ENCODE data around the gene TTC39C. TPM values are rescaled to one million over a fixed set of nuclear protein-coding genes. Genes with fewer than 3 reads are reported as not detected.

Gene TTC39C
- total RNA-seq, 1 experiment from 2014 or later = 24.7 TPM

DNA sequence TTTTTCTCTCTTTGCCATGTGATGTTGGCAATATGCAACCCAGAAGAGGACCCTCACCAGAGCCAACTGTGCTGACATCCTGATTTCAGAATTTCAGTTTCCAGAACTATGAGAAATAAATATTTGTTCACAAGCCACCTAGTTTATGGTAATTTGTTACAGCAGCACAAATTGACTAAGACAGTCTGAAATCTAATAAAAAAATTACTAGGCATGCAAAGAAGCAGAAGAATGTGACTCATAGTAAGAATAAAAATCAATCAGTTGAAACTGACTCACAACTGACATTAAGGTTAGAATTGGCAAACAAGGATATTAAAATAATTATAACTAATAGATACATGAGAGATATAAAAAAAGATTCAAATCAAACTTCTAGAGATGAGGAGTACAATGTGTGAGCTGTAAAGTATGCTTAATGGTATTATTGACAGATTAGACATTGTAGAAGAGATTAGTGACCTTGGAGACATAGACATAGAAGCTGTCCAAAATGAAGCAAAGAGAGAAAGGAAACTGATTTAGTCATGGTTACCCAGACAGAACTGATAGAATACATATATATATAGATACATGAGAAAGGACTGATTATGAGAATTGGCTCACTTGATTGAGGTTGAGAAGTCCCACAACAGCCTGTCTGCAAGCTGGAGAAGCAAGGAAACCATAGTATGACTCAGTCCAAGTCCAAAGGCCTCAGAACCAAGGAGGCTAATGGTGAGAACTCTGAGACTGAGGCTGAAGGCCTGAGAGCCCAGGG lies 27.8 kb upstream of the TTC39C start:
- H3K79me2 ChIP-seq (ENCODE audit: low read length) = no peaks in the 10 kb centered on the region
- CTCF ChIA-PET = no interaction called here
- peak; percentile 56 for ATAC-seq
- H3K27ac ChIP-seq (ENCODE audit: low read length) = peak overlapping the region; percentile 83
- BruUV-seq (replicated peaks) = no TSS peak
- no peaks in the 10 kb centered on the region for H3K9me2 ChIP-seq (replicated peaks; ENCODE audit: low read length)
- H3K27me3 ChIP-seq (ENCODE audit: low read length) = no peaks in the 10 kb centered on the region
- H3K9ac ChIP-seq (ENCODE audit: low read length) = no peak overlapping the region
- H3F3A ChIP-seq (ENCODE audit: low read length, unreplicated experiment) = peaks cover 3% of the 10 kb centered on the region
- H2AFZ ChIP-seq (ENCODE audit: low read length) = no peak overlapping the region
- peaks cover 5% of the 10 kb centered on the region; the same call in 1 of the 2 replicates for H3K9me3 ChIP-seq (ENCODE audit: low read length)
- POLR2A ChIA-PET (ENCODE audit: unreplicated experiment) = no interaction called here
- no peaks in the 10 kb centered on the region for H3K36me3 ChIP-seq (ENCODE audit: low read depth, low read length)
- peaks cover 37% of the 10 kb centered on the region for H3K4me1 ChIP-seq (ENCODE audit: insufficient read depth, low read length)
- peak; percentile 56 for DNase-seq
- no peak for TF ChIP-seq EZH2 (IDR thresholded peaks at IDR 0.05; ENCODE audit: low read length, unreplicated experiment)
- TF ChIP-seq EZH2phosphoT487 (IDR thresholded peaks at IDR 0.05; ENCODE audit: borderline replicate concordance, low read length) = no peak
- TF ChIP-seq, protein P1, sequence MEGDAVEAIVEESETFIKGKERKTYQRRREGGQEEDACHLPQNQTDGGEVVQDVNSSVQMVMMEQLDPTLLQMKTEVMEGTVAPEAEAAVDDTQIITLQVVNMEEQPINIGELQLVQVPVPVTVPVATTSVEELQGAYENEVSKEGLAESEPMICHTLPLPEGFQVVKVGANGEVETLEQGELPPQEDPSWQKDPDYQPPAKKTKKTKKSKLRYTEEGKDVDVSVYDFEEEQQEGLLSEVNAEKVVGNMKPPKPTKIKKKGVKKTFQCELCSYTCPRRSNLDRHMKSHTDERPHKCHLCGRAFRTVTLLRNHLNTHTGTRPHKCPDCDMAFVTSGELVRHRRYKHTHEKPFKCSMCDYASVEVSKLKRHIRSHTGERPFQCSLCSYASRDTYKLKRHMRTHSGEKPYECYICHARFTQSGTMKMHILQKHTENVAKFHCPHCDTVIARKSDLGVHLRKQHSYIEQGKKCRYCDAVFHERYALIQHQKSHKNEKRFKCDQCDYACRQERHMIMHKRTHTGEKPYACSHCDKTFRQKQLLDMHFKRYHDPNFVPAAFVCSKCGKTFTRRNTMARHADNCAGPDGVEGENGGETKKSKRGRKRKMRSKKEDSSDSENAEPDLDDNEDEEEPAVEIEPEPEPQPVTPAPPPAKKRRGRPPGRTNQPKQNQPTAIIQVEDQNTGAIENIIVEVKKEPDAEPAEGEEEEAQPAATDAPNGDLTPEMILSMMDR (conservative IDR thresholded peaks at IDR 0.05; ENCODE audit: low read depth, low read length) = no peak
- intact Hi-C loops (cut with micrococcal nuclease) = no loop called here
- H3K4me2 ChIP-seq (ENCODE audit: low read length) = no peak overlapping the region; the same call in 1 of the 2 replicates
- H4K20me1 ChIP-seq (ENCODE audit: low read length) = no peaks in the 10 kb centered on the region
- no peak overlapping the region for H3K4me3 ChIP-seq (ENCODE audit: low read length)

DNA sequence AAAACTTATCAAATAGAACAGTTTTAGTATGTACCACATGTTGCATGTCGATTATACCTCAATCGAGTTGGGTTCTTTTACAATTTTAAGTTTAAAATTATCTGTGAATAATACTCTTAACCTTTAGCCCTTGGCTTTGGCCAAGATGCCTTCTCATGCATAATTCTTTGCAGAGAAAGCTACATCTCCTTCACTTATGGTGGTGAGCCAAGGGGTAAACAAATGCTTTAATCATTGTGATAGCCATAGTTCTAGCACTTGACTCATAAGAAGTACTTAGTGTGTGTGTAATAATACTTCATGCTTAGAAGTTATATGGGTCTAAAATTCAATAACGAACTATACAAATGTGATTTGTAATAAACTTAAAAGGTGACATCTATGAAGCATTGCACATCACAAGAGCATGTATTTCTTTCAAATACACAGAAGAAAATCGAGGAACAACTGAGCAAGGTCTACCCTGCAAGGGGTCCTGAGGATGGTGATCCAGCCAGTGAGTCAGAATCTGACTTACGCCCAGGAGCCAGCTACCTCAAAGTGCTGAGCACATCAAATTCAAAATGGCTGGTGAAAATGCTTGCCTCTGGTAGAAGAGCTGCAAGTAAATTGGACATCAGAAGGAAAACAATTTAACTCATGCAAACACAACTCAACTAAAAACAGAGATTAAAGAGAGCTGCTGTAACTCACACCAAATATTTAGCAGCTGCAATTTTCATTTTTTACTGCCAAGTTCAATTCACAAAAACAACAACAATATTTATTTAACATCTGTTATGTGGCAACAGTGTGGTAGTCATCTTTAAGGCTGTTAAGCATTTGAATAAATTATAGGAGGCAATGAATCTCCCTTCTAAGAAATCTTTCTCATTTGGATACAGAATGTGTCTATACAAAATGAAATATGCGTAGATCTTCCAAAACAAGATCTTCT lies 23.8 kb upstream of the TTC39C start:
- no peaks in the 10 kb centered on the region for H3K79me2 ChIP-seq (ENCODE audit: low read length)
- no peak for ATAC-seq
- H3K9me3 ChIP-seq (ENCODE audit: low read length) = peaks cover 5% of the 10 kb centered on the region; the same call in 1 of the 2 replicates
- intact Hi-C loops (cut with micrococcal nuclease) = loop anchor here (5.0 to 10.0 kb wide), 2 partner anchors 33 to 126 kb away; no protein-coding TSS in a partner anchor
- H4K20me1 ChIP-seq (ENCODE audit: low read length) = no peaks in the 10 kb centered on the region
- H2AFZ ChIP-seq (ENCODE audit: low read length) = no peak overlapping the region
- no peak overlapping the region for H3K9ac ChIP-seq (ENCODE audit: low read length)
- no peaks in the 10 kb centered on the region for H3K9me2 ChIP-seq (replicated peaks; ENCODE audit: low read length)
- H3K27ac ChIP-seq (ENCODE audit: low read length) = no peak overlapping the region
- no TSS peak for BruUV-seq (replicated peaks)
- H3K36me3 ChIP-seq (ENCODE audit: low read depth, low read length) = no peaks in the 10 kb centered on the region
- TF ChIP-seq, protein P1 (conservative IDR thresholded peaks at IDR 0.05; ENCODE audit: low read depth, low read length) = no peak
- TF ChIP-seq EZH2 (IDR thresholded peaks at IDR 0.05; ENCODE audit: low read length, unreplicated experiment) = no peak
- no peak for TF ChIP-seq EZH2phosphoT487 (IDR thresholded peaks at IDR 0.05; ENCODE audit: borderline replicate concordance, low read length)
- H3F3A ChIP-seq (ENCODE audit: low read length, unreplicated experiment) = peaks cover 3% of the 10 kb centered on the region
- H3K4me3 ChIP-seq (ENCODE audit: low read length) = no peak overlapping the region
- ChIA-PET CTCF (no interaction called here), POLR2A (ENCODE audit: unreplicated experiment) (no interaction called here)
- peak; percentile 13 for DNase-seq
- no peak overlapping the region for H3K4me2 ChIP-seq (ENCODE audit: low read length)
- H3K4me1 ChIP-seq (ENCODE audit: insufficient read depth, low read length) = peaks cover 61% of the 10 kb centered on the region
- H3K27me3 ChIP-seq (ENCODE audit: low read length) = no peaks in the 10 kb centered on the region

Data from PC-3 (cell line).